NCI-H510A treated with DMSO at 0.1 percent for 48 hours (cell line): ENCODE results near the gene GFRA4.
A peak's percentile ranks its signal among the peaks of the same experiment; 100 is the strongest.

Experiments used
- DNase-seq: peaks from one replicate; lab custom pipeline; 2025; lab: John Stamatoyannopoulos, UW

Gene GFRA4

DNA sequence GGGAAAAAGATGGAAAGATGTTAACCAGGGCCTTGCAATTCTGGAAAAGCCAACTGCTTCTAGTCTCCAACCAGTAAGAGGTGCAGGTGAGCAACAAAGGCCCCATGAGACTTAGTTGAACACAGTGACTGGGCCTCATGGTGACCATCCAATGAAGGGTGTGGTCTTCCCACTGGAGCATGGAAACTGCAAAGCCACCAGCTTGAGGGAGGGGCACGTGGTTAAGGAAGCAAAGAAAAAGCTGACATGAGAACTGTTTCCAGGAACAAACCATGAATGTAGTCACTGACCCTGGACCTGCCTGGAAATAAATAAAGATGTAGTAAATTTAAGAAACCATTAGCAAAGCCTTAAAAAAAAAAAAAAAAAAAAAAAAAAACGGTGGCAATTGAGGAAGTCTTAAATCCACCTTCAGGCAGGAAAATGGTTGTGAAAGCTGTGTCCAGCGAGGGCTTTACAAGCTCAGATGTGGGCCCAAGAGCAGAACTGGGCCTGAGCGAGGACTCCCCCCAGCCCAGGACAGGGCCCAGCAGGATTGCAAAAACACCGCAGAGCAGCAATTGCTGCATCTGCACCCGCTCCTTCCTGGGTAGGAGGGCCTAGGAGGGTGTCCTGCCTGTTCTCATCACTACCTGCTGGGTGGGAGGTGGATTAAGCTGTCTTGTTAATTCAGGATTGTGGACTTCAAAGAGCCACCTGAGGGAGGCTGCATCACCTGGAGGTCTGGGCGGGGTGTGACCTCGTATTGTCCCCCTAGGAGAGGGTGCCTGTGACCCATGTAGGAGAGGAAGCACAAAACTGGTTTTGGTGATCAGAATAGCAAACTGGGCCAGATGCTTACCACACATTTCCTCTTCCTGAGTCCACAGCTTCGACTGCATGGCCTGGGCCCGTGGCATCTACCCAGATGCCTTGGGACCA is 10.3 kb downstream of the GFRA4 start:
- peak; percentile 84 for DNase-seq

DNA sequence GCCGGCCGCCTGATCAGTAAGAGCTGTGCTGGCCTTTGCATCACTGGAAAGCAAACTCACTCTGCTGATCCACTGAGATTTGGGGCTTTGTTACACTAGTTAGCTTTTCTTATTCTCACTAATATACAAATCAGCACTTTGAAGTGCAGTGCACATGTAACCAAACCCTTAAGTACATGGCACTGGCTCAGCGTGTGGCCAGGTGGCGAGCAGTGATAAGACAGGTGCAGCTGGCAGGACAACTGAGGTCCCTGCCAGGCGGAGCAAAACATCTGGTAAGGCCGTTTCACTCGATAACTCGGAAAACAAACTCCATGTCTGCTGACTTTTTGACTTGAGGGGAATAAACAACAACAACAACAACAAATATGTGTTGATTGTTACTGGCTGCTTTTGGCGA is 11.0 kb downstream of the GFRA4 start:
- DNase-seq: peak; percentile 92

DNA sequence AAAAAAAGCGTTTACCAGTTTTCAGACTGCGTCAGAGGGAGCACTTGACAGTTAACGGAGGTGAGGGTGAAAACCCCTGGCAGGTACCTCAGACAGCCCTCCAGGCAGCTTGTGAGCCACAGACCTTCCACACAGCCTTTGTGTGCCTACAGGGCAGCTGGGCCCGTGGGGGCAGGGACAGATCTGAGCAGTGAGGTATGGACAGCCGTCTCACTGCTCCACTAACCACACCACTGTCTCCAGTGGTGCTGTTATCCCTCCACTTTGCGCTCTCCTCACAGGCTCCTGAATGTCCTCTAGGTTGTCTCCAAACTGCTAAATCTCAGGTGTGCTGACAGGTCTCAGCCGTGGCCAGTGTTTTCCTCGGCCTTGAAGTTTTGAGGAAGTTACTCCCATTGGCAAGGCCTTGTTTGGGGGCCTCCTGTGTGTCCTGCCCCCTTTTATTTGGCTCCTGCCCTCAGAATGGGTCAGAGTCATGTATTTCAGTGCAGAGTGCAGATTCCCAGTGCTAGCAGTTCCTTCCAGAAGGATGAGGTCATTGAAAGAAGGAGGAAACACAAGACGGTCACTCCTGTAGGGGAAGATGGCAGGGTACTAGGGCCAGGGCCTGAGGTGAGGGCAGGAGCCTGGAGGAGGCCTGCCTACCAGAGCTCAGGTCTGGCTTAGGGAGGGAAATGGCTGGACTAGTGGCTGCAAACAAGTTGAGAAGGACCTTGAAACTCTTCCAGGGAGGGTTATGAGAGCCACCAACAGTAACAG is 11.8 kb downstream of the GFRA4 start:
- DNase-seq: peak; percentile 86

DNA sequence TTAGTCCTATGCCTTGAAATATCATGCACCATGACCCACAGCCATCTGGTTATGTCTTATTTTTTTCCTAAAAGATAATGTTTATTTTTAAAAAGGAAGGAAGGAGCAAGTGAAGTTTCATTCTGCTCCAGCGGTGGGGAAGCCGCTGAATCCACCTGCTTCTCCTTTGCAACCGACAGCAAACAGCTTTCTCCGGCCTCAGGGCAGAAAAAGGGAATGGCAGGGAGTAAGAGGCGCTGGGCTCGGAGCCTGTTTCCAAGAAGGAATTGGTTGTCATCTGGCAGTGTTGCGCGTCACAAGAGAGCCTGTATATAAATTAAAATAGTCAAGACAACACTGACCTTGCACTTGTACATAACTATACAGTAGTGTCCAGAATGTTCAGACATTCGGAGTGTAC is 14.2 kb downstream of the GFRA4 start:
- no peak for DNase-seq

DNA sequence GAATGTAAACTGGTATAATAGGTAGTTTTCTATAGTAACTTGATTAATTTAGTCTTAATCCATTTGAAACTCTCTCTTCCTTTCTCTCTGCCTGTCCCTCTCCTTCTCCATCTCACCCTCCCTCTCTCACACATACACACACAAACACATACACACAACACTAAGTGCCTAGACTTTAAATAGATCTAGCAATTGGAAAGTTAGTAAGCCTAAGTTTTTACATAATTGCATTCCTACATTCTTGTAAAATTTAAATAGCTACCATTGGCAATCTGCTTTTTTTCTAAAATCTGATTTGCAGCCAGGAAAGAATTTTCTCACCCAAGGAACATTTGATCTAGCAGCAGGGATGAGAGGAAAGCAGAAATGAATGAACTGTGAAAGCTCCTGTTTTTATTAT is 15.7 kb downstream of the GFRA4 start:
- no peak for DNase-seq

DNA sequence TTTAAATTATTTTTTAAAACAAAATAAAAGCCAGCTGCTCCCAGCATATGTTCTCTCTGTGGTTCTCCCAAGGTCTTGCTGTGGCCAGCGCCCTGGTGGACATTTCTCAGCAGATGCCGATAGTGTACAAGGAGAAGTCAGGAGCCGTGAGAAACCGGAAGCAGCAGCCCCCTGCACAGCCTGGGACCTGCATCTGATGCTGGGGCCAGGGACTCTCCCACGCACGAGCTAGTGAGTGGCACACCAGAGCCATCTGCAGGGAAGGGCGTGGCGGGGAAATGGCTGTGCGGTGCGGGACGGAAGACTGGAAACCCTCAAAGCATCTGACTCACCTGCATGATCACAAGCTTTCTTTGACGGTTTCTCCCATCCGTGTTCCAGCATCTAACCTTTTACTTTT is 16.5 kb downstream of the GFRA4 start:
- DNase-seq: peak; percentile 36

DNA sequence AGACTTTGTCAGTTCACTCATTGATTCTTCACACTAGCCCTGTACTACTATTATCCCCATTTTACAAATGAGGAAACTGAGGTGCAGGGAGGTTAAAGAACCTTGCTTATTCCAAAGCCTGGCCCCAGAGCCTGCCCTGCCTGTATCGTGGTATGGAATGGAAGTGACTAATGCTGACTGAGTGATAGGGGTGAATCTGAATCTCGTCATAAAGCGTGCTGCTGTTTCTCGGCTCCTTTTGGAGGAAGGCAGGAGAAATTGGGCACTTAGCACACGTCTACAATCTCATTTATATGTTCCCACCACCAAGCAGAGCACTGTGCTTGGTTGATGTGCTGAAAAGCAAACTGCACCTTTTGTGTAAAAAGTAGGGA is 17.1 kb downstream of the GFRA4 start:
- no peak for DNase-seq

DNA sequence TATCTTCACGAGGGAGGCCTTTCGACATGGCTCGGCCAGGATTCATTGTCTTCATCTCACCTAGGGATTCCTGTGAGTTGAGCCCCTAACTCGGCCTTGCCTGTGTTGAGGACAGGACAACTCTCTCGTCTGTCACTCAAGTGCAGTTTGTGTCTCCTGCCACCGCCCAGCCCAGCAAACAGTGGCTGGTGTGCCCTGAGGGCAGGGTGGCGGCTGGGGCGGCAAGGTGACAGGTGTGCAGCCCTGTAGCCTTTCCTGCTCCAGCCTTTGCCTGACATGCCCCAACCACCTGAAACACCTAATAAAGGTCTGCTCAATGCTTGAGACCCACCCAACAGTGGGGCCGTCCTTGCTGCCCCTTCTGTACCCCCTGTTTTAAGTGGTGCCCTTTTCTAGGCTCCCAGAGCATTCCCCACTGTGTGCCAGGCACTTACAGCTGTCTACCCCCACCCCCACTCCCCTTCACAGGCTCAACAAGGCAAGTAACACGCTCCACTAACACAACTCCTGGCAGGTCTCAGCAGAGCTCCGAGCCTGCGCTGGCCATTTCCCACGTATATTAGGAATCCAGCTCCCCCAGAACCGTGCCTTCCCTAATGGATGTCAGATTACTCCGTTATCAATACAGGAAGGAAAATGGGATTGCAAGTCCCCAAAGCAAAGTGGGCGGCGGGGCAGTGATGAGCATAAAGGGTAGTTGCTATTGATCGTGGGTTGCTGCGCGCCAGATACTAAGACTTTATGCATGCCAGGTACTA is 17.7 kb downstream of the GFRA4 start:
- DNase-seq: peak; percentile 71

DNA sequence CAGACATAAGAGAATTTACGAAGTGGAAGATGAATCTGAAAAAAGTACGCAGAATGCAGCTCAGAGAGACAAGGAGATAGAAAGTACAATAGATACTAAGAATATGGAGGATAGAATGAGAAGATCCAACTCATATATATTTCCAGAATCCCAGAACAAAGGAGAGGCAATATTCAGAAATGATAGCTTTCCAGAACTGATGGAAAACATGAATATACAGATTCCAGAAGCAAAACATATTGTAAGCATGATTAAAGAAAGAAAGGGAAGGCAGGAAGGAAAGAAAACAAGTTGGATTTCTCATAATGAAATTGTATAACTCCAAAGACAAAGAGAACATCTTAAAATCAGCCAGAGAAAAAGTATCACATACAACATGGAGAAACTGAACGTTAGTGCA is 22.9 kb downstream of the GFRA4 start:
- DNase-seq: no peak

DNA sequence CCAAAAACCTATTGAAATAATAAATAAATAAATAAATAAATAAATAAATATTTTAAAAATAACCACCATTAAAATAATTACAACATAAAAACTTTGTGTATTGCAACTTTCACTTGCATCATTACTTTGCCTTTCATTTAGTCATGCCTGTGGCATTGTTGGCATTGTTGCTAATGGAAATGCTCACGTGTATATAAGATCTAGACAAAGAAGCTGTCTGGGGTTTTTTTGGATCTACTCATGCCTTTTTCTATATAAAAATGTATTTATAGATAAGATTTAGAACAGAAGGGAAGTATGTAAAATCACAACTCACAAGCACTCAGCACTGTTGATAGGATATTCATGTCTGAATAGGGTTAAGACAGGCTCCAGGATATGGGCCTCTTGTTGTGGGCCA is 27.9 kb downstream of the GFRA4 start:
- no peak for DNase-seq

DNA sequence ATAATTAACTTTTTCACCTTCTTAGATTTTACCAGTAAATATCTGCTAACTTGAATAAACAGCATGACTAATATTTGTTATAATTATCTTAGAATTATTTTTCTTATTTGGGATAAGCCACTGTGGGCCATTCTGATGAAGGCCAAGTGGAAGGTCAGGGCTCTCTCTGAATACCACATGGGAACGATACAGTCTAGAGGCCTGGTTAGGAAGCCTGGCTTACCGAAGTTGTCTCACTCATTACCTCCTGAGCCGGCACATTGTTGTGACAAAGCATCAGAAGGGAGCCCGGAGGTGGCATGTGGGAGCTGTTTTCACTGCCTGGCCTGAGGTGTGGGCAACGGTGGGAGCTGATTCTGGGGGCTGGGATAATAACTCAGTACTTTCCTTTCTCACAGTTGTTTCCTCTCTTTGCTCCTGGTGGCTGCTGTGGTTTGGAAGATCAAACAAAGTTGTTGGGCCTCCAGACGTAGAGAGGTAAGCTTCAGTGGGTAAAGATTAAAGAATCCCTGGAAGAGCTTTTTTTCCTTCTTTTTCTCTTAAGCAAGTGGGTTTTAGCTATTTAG is 29.2 kb downstream of the GFRA4 start:
- DNase-seq: no peak

DNA sequence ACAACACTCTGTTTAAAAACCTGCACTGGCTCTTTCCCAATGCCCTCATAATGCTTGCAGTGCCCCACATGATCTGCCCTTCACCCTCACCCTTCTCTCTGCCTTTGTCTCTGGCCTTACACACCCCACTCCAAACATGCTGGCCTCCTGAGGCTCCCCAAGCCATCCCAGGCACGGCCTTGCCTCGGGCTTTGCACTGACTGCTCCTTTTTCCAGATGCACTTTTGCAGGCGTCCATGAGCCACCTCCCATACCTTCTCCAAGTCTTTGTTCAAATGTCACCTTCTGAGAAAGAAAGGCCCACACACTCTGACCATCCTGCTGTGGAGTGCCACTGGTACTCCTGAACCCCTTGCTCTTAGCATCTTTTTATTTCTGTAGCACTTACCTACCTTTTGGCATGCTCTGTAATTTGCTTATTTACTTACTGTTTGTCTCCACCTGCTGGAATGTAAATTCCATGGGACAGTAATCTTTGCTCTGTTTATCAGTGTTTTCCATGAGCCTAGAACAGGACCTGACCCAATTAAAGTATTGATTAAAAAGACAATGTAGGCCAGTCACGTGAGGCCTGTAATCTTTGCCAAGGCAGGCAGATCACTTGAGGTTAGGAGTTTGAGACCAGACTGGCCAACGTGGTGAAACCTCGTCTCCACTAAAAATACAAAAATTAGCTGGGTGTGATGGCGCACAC is 30.7 kb downstream of the GFRA4 start:
- no peak for DNase-seq

DNA sequence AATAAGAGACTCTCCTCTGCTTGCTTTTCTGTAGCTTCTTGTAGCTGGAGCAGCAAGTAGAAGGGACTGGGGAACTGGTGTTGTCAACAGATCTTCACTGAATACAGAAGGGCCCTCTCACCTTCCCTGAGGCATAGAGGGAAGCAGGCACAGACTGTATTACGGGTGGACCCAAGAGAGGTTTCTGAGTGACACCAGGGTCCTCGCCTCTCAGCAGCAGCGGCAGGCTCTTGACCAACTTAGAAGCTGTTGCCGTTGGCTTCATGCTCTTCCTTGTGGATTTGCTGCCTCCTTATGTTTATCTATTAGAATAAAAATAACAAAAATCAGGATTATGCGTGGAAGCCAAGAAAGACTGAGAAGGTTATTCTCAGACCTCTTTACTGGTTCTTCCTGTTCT is 31.7 kb downstream of the GFRA4 start:
- no peak for DNase-seq

DNA sequence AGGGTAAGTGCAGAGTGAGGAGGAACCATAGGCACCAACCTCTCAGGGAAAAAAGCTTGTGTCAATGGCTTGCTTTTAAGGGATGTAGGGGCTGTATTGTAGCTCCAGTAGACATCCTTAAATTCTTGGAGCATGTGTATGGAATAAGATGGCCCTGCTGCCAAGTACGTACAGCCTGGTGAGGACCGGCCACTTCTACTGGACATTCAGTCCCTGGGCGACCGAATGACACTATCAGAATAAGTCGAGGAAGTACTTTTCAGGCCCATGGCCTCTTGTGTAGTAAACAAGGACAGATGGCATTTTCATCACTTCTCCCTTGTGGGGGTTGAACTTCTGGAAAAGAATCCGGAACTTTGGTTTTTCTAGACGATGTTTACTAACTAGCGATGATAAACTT is 32.8 kb downstream of the GFRA4 start:
- no peak for DNase-seq

DNA sequence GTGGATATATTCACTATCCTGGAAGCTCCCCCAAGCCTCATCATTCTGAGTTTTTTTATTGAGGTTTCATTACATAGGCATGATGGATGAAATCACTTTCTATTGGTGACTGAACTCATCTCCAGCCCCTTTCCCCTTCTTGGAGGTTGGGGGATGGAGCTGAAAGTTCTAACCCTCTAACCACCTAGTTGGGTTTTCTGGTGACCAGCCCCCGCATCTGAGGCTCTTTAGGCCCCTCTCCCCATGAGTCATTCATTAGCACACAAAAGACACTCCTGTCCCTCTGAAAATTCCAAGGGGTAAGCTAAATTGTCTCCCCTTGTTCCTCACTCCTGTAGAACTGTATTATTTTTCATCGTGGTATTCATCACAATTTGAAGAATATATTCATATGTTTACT is 33.3 kb downstream of the GFRA4 start:
- no peak for DNase-seq

DNA sequence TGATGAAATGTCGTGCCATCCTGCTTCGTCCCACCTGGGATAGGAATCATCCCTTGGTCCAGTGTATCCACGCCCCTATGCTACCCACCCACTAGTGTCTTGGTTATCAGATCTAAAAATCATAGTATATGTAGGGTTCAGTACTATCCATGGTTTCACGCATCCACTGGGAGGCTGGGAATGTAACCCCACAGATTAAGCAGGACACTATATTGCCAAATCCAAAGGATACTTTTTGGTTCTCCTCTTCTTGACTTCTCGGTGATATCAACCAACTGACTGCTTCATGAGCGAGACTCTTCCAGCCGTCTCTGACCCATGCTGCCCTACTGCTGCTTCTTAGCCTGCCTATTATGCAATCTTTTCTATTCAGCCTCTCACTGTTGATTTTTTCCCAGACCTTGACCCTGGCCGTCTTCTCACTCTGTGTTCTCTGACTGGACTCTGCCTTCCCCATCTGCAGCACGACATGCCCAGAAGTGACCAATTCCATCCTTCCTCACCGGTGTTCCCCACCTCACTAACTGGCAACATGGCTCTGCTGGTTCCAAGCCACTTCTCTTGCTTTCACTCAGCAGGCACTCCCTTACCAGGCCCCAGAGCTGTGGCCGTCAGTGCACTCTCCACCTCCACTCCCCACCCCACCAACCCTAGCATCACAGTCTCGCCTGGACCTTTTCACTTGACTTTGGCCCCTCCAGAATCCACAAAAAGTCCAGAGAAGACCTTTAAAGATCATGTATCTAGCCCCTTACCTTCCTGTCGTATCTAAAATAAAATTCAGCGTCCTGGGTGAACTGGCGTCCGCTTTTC is 34.5 kb downstream of the GFRA4 start:
- no peak for DNase-seq

DNA sequence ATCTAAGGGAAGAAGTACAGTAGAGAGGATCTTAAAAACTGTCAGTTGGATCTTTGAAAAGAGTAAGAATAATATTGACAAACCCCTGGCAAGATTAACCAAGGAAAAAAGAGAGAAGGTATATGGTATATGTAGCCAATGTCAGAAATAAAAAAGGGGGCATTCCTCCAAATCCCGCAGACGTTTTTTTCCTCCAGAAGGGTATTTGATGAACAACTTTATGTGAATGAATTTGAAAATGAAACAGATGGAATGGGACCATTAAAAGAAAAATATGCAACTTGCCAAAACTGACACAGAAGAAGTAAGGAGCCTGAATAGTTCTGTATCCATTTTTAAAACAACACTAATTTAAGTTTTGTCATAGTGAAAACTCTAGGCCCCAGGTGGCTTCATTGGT is 35.7 kb downstream of the GFRA4 start:
- DNase-seq: no peak

DNA sequence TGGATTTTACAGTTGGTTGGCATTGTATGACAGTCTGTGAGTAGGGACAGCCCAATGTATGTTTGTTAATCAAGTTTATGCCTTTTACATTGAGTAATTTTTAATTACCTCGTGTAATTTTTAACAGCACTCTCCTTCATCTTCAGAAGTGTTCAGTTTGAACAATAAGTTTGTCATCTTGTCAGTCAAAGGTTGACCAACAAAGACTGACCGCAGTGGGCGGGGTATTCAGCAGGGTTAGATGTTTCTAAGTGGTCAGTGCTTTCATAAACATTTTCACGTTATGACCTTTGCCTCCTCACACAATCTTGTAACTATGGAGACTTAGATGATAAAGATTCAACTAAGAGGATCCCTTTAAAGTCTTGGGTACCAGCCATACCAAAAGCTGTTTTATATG is 40.8 kb downstream of the GFRA4 start:
- no peak for DNase-seq

DNA sequence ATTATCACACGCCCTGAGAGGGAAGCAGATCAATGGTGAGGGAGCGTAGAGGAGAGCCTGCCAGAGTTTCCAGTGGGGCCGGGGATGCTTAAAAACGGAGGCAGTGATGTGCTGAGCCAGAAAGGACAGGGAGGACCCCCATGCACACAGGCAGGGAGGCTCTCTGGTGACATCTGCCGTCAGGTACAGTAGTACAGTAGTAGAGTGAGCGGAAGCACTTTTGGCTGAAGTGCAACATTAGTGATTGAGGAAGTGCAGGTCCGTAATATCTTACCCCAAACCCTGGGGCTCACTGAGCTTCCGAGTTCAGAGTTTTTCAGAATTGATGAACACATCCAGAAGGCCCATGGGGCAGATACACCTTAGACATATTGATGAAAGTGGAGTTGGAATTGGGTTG is 42.1 kb downstream of the GFRA4 start:
- DNase-seq: peak; percentile 34

DNA sequence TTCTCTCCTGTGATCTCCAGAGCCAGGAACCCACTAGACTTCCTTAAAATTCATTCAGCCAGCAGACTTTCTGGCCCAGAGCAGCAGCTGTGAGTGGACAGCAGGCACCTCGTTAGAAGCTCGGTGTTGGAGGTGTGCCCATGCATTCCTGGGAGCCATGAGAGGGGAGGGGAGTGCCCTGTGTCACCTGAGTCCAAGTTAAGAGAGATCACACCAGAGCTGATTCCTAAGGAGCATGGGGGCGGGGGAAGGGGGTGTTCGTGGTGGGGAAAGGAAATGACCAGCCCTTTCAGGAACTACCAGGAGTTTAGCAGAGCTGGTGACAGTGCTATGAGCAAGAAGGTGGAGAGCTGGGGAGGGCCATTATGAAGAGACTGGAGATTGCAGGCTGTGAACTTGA is 46.9 kb downstream of the GFRA4 start:
- peak; percentile 62 for DNase-seq
